HEK293 (cell line): ENCODE measurements around the gene SLC10A7.

Experiments
- CTCF ChIA-PET: fragments of 350-600 bp; formaldehyde crosslinking; extraction: SDS; loops from one replicate; lab custom pipeline; 2021; ENCODE audit warnings: antibody characterized with exemption; lab: Yijun Ruan, JAX
- POLR2A ChIA-PET: fragments of 300-600 bp; formaldehyde crosslinking; extraction: SDS; loops from one replicate; lab custom pipeline; 2020; ENCODE audit warnings: antibody characterized with exemption, inconsistent platforms; lab: Yijun Ruan, JAX
- H3K27ac ChIP-seq: fragments of 200-500 bp; sonication (Bioruptor generic); 2 replicates; pipeline ENCODE4 v1.5.1; 2014; ENCODE audit warnings: low read depth, low read length, control low read depth, inconsistent platforms; ENCODE audit errors: extremely low read depth
- H3K36me3 ChIP-seq, 2 experiments: fragments of 200-500 bp in 1 of 2; sonication (Bioruptor generic) in 1 of 2; 1 replicate in 1 of 2; 2 replicates in 1 of 2; pipeline ENCODE4 v1.5.1; 2014 to 2017; ENCODE audit warnings: inconsistent platforms in 2 of 2, low read length in 2 of 2; ENCODE audit not compliant: control insufficient read depth in 2 of 2, insufficient read depth in 1 of 2
- H3K4me1 ChIP-seq: fragments of 200-500 bp; sonication (Bioruptor generic); 2 replicates; pipeline ENCODE4 v1.5.1; 2014; ENCODE audit warnings: mild to moderate bottlenecking, low read length, inconsistent platforms; ENCODE audit not compliant: control insufficient read depth, insufficient read depth
- H3K4me3 ChIP-seq: 2 replicates; pipeline ENCODE4 v1.5.1; 2011; ENCODE audit warnings: low read depth, mild to moderate bottlenecking, control low read depth, low read length, moderate library complexity
- H3K9me3 ChIP-seq: fragments of 200-500 bp; sonication (Bioruptor generic); 2 replicates; pipeline ENCODE4 v1.5.1; 2014; ENCODE audit warnings: low read depth, low read length, inconsistent platforms; ENCODE audit not compliant: control insufficient read depth, insufficient read depth
- ATF2 ChIP-seq: fragments of 450-650 bp; formaldehyde crosslinking; IDR thresholded peaks from 2 replicates; pipeline ENCODE4 v1.5.1; 2016; ENCODE audit warnings: missing biosample characterization, missing genetic modification characterization, low read depth
- BCL6B ChIP-seq: fragments of 450-650 bp; formaldehyde crosslinking; IDR thresholded peaks from 2 replicates; pipeline ENCODE4 v1.5.1; 2017; ENCODE audit warnings: missing biosample characterization, missing genetic modification characterization
- FEZF1 ChIP-seq: fragments of 450-650 bp; formaldehyde crosslinking; IDR thresholded peaks from 2 replicates; pipeline ENCODE4 v1.5.1; 2016; ENCODE audit warnings: missing biosample characterization, missing genetic modification characterization
- GLIS1 ChIP-seq: fragments of 450-650 bp; formaldehyde crosslinking; IDR thresholded peaks from 2 replicates; pipeline ENCODE4 v1.5.1; 2016; ENCODE audit warnings: missing biosample characterization, missing genetic modification characterization
- PATZ1 ChIP-seq: fragments of 450-650 bp; formaldehyde crosslinking; IDR thresholded peaks from 2 replicates; pipeline ENCODE4 v1.5.1; 2016; ENCODE audit warnings: missing biosample characterization, missing genetic modification characterization
- PRDM10 ChIP-seq: fragments of 450-650 bp; formaldehyde crosslinking; IDR thresholded peaks from 2 replicates; pipeline ENCODE4 v1.5.1; 2016; ENCODE audit warnings: missing biosample characterization, missing genetic modification characterization
- ZBTB17 ChIP-seq: fragments of 450-650 bp; formaldehyde crosslinking; IDR thresholded peaks from 2 replicates; pipeline ENCODE4 v1.5.1; 2016; ENCODE audit warnings: missing biosample characterization, missing genetic modification characterization
- ZBTB44 ChIP-seq: fragments of 450-650 bp; IDR thresholded peaks from 2 replicates; pipeline ENCODE4 v1.5.1; 2018; ENCODE audit warnings: missing biosample characterization, mild to moderate bottlenecking, missing genetic modification characterization
- ZNF112 ChIP-seq: fragments of 450-650 bp; formaldehyde crosslinking; IDR thresholded peaks from 2 replicates; pipeline ENCODE4 v1.5.0; 2017; ENCODE audit warnings: missing biosample characterization, missing genetic modification characterization
- ZNF148 ChIP-seq: fragments of 450-650 bp; formaldehyde crosslinking; IDR thresholded peaks from 2 replicates; pipeline ENCODE4 v1.5.0; 2017; ENCODE audit warnings: missing biosample characterization, missing genetic modification characterization, borderline replicate concordance
- ZNF169 ChIP-seq: fragments of 450-650 bp; formaldehyde crosslinking; IDR thresholded peaks from 2 replicates; pipeline ENCODE4 v1.5.1; 2016; ENCODE audit warnings: missing biosample characterization, missing genetic modification characterization
- ZNF274 ChIP-seq, 2 experiments: fragments of 200-500 bp in 1 of 2; fragments of 450-650 bp in 1 of 2; sonication (Bioruptor generic) in 1 of 2; formaldehyde crosslinking in 1 of 2; IDR thresholded peaks; 2 replicates each; pipeline versions ENCODE4 v1.5.1 to v1.6.1; 2014 to 2016; ENCODE audit warnings: borderline replicate concordance in 1 of 2, inconsistent platforms in 1 of 2, low read length in 1 of 2, missing biosample characterization in 1 of 2, missing genetic modification characterization in 1 of 2
- ZNF292 ChIP-seq: fragments of 450-650 bp; formaldehyde crosslinking; IDR thresholded peaks from 2 replicates; pipeline ENCODE4 v1.5.1; 2016; ENCODE audit warnings: low read depth, missing biosample characterization, missing genetic modification characterization, borderline replicate concordance
- ZNF311 ChIP-seq: fragments of 450-650 bp; formaldehyde crosslinking; IDR thresholded peaks from 2 replicates; pipeline ENCODE4 v1.5.1; 2017; ENCODE audit warnings: missing biosample characterization, missing genetic modification characterization, borderline replicate concordance
- ZNF433 ChIP-seq: fragments of 450-650 bp; formaldehyde crosslinking; IDR thresholded peaks from 2 replicates; pipeline ENCODE4 v1.5.1; 2016; ENCODE audit warnings: missing biosample characterization, missing genetic modification characterization, low read depth
- ZNF600 ChIP-seq: fragments of 450-650 bp; formaldehyde crosslinking; IDR thresholded peaks from 2 replicates; pipeline ENCODE4 v1.5.1; 2016; ENCODE audit warnings: missing biosample characterization, missing genetic modification characterization
- ZNF776 ChIP-seq: fragments of 450-650 bp; formaldehyde crosslinking; IDR thresholded peaks from 2 replicates; pipeline ENCODE4 v1.5.0; 2017; ENCODE audit warnings: missing biosample characterization, missing genetic modification characterization, borderline replicate concordance

SLC10A7 gene

GRCh38 chr4:146285037-146285436 is 236.7 kb downstream of the SLC10A7 start:
- Histone ChIP-seq H3K36me3 (peaks cover 0 to 6% of the 10 kb centered on the region in 2 experiments; a peak in 1 of 3 replicates), H3K4me3 (no peak overlapping the region), H3K9me3 (no peaks in the 10 kb centered on the region), H3K4me1 (no peaks in the 10 kb centered on the region), H3K27ac (no peak overlapping the region)
- POLR2A ChIA-PET: no interaction called here
- CTCF ChIA-PET: no interaction called here
- TF ChIP-seq ZNF311 (tag by site-specific recombination) (no peak), ZBTB17 (no peak), PRDM10 (tag by site-specific recombination) (no peak), GLIS1 (tag by site-specific recombination) (no peak), ZNF600 (tag by site-specific recombination) (no peak), ZNF433 (tag by site-specific recombination) (no peak), PATZ1 (tag by site-specific recombination) (no peak), ZNF148 (tag by site-specific recombination) (no peak), ZBTB44 (no peak), ATF2 (tag by site-specific recombination) (no peak), FEZF1 (tag by site-specific recombination) (no peak), ZNF112 (no peak), ZNF292 (no peak), ZNF169 (tag by site-specific recombination) (no peak), BCL6B (tag by site-specific recombination) (no peak), ZNF274 (IDR thresholded peaks at IDR 0.05; ENCODE audit: low read length) (no peak), ZNF274 (tag by site-specific recombination; IDR thresholded peaks at IDR 0.05; ENCODE audit: borderline replicate concordance) (no peak), ZNF776 (no peak)
